SH-SY5Y (cell line): ENCODE measurements around the gene TGFBR1.

Source experiments
- GATA2 ChIP-seq: IDR thresholded peaks from 2 replicates; pipeline ENCODE4 v1.6.1; 2011; ENCODE audit warnings: mild to moderate bottlenecking, low read depth, low read length
- GATA3 ChIP-seq: IDR thresholded peaks from 2 replicates; pipeline ENCODE4 v1.6.1; 2011; ENCODE audit warnings: low read depth, mild to moderate bottlenecking, low read length, moderate library complexity

GRCh38 chr9:99185934-99186333, 81.0 kb downstream of the TGFBR1 start:
- TF ChIP-seq GATA3 (no peak), GATA2 (no peak)
